ENCODE results near the gene GLRX2.

DNA sequence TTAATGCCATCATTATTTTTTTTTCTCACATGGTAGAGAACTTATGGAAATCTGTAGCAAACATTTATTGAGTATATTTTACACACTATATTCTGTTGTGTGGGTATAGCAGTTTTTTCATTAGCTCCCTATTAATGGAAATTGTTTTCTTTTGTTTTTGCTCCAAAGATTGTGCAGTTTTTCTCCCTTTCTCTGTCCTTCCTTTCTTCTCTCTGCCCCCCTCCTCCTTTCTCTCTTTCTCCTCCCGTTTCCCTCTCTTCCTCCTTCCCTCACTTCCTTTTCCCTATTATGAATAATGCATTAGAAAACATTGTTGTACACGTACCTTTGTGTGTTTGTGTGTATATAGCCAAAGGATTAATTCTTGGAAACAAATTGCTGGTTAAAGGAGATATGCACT, 37.2 kb upstream of the GLRX2 start:
- TF ChIP-seq, protein P1, sequence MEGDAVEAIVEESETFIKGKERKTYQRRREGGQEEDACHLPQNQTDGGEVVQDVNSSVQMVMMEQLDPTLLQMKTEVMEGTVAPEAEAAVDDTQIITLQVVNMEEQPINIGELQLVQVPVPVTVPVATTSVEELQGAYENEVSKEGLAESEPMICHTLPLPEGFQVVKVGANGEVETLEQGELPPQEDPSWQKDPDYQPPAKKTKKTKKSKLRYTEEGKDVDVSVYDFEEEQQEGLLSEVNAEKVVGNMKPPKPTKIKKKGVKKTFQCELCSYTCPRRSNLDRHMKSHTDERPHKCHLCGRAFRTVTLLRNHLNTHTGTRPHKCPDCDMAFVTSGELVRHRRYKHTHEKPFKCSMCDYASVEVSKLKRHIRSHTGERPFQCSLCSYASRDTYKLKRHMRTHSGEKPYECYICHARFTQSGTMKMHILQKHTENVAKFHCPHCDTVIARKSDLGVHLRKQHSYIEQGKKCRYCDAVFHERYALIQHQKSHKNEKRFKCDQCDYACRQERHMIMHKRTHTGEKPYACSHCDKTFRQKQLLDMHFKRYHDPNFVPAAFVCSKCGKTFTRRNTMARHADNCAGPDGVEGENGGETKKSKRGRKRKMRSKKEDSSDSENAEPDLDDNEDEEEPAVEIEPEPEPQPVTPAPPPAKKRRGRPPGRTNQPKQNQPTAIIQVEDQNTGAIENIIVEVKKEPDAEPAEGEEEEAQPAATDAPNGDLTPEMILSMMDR (IDR thresholded peaks at IDR 0.05; ENCODE audit: low read length), result no peak
- no peak for TF ChIP-seq EZH2 (IDR thresholded peaks at IDR 0.05; ENCODE audit: borderline replicate concordance, low read length)

All from OCI-LY1 (cell line).